Umbilical cord (tissue), 2 donors: Measurements from ENCODE around the gene TXNDC16. TPM values are rescaled to one million over a fixed set of nuclear protein-coding genes. Genes with fewer than 3 reads are reported as not detected.
"Not testable (repeated sequence)": the region's sequence is repeated elsewhere in the genome, so short reads cannot be mapped to it uniquely, and the experiment has no call there.

Experiments used
- DNase-seq: peaks from one replicate; pipeline ENCODE4 v3.0.0-alpha.2; 2015; ENCODE audit warnings: low spot score
- total RNA-seq: library from RNA; depleted of rRNA; stranded (reverse); fragments of >200 nt; gene quantifications from one replicate; pipeline ENCODE4 v1.2.3, GENCODE V29; 2014; ENCODE audit warnings: low replicate concordance; ENCODE audit not compliant: insufficient read depth

TXNDC16 gene, protein sequence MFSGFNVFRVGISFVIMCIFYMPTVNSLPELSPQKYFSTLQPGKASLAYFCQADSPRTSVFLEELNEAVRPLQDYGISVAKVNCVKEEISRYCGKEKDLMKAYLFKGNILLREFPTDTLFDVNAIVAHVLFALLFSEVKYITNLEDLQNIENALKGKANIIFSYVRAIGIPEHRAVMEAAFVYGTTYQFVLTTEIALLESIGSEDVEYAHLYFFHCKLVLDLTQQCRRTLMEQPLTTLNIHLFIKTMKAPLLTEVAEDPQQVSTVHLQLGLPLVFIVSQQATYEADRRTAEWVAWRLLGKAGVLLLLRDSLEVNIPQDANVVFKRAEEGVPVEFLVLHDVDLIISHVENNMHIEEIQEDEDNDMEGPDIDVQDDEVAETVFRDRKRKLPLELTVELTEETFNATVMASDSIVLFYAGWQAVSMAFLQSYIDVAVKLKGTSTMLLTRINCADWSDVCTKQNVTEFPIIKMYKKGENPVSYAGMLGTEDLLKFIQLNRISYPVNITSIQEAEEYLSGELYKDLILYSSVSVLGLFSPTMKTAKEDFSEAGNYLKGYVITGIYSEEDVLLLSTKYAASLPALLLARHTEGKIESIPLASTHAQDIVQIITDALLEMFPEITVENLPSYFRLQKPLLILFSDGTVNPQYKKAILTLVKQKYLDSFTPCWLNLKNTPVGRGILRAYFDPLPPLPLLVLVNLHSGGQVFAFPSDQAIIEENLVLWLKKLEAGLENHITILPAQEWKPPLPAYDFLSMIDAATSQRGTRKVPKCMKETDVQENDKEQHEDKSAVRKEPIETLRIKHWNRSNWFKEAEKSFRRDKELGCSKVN
- 13.7 TPM for total RNA-seq

DNA sequence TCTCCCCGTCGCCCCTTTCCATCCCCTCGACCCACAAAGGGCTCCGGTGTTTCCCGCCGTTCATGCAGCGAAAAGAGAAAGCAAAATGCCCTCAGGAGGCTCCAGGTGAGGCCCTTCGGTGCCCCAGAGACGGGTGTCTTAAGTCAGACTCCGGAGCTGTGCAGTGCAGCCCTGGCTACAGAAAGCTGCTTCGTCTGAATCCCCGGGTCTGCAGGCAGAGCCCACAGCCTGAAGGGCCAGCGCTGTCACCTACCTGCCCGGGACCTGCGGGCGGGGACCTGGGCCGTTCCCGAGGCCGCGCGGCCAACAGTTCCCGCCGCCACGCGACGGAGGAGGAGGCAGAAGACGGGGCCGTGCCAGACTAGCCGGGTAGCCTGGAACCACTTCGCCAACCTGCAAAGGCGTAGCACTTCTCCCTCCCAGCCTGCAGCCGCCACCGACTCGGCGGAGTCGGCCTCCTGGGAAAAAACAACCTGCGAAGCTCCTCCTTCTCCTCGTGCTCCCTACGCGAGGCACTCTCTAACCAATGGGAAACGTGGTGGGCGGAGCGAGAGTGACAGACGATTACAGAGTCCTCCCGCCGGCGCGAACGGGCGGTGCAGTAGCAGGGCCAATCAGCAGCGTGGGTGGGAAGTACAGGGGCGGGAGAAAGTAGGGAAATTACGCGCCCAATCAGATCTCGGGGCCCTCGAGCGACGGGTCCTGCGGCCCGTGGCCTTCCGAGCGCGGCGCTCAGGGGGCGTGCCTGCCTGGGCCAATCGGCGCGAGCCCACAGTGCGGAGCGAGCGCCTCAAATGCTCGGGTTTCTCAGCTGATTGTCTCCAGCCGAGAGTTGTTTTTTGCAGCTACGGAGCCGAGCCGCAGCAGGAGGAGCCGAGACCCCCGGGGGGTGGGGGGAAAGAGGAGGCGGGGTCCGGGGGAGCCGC lies at the start of gene TXNDC16, which contains the start of gene GPR137C:
Gene TXNDC16, minus strand, starts transcription at position 443 of the 926 bp plus-strand sequence. CDS start 8,948 bp downstream, outside the sequence.
Gene GPR137C, plus strand, starts transcription at position 774 of the 926 bp plus-strand sequence. CDS start 312 bp downstream, outside the sequence.
- peak; percentile 100 for DNase-seq

DNA sequence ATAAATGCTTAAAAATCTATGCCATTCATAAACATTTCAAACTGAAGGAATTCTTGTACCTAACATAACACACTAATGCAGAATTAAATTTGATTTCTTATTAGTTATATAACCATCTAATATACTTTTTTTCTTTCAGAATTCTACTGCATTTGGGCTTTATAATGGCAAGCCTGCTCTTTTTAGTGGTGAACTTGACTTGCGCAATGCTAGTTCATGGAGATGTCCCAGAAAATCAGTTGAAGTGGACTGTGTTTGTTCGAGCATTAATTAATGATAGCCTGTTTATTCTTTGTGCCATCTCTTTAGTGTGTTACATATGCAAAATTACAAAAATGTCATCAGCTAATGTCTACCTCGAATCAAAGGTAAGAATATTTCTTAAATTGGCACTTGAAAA lies 47.7 kb upstream of the TXNDC16 start:
- DNase-seq = no peak

DNA sequence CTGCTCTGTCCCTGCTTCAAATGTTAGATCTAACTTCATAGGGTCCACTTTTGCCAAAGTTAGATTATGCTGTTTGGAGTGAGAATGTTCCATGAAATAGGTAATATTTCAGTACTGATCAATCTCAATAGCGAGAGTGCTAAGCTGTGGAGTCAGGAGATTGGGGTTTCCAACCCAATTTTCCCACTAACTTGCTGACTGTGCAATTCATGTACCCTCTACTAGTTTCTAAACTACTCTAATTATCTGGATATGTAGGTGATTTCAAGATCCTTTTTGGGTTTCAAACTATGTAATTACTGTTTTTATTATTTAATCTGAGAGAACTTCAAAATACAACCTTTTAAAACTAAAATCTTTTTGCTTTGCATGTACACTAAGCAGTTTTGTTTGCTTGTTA lies 46.3 kb upstream of the TXNDC16 start:
- DNase-seq = no peak

DNA sequence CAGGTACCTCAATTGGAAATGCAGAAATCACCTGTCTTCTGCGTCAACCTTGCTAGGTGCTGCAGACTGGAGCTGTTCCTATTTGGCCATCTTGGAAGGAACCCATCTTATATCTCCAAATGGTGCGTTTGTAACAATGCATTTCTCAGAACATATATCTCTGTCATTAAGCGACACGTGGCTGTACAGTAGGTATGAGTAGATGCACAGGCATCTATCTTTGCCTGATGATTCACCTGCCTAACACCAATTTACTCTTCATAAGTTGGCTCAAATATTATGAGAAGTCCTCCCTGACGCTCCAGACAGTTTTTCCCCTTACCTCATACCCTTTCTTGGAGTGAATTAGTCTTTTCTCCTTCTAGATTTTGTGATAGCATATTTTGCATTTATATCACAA lies 44.6 kb upstream of the TXNDC16 start:
- DNase-seq = no peak

DNA sequence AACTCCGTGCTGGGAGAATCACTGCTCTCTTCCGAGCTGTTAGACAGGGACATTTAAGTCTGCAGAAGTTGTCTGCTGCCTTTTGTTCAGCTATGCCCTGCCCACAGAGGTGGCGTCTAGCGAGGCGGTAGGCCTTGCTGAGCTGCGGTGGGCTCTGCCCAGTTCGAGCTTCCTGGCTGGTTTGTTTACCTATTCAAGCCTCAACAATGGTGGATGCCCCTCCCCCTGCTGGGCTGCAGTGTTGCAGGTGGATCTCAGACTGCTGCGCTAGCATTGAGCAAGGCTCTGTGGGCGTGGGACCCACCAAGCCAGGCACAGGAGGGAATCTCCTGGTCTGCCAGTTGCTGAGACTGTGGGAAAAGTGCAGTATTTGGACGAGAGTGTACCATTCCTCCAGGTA lies 44.0 kb upstream of the TXNDC16 start:
- no peak for DNase-seq

DNA sequence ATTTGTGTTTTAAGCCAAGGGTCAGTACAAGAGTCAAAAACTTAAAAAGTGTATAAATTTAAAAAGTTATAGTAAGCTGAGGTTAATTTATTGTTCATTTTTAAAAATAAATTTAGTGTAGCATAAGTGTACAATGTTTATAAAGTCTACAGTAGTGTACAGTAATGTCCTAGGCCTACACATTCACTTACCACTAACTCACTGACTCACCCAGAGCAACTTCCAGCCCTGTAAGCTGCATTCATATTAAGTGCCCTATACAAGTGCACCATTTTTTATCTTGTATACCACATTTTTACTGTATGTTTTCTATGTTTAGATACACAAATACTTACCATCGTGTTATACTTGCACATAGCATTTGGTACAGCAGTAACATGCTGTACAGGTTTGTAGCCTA lies 38.0 kb upstream of the TXNDC16 start:
- DNase-seq = no peak

DNA sequence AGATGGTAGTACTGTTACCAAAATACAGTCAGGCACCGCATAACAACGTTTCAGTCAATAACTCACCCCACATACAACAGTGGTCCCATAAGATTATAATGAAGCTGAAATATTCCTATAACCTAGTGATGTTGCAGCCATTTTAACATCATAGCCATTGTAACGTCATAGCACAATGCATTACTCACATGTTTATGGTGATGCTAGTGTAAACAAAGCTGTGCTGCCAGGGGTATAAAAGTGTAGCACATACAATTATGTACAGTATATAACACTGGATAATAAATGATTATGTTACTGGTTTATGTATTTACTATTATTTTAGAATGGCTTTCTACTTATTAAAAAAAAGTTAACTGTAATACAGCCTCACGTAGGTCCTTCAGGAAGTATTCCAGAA lies 37.3 kb upstream of the TXNDC16 start:
- DNase-seq = no peak

DNA sequence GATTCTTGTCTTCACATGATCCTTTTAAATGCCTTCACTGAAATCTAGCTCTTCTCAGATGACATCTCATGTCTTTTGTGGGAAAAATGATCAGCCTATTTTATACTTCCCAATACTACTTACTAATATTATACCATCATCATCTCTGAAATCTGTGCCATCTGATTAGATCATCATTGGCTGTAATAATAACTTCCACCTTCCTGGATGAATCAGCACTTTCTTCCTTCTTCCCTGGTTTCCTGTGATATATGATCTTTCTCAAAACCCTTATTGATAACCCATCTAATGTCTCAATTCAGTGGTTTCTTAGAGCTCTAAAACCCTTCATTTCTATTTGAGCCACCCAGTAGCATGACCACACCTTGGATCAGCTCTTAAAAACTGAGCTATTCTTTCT lies 31.2 kb upstream of the TXNDC16 start:
- DNase-seq = no peak

DNA sequence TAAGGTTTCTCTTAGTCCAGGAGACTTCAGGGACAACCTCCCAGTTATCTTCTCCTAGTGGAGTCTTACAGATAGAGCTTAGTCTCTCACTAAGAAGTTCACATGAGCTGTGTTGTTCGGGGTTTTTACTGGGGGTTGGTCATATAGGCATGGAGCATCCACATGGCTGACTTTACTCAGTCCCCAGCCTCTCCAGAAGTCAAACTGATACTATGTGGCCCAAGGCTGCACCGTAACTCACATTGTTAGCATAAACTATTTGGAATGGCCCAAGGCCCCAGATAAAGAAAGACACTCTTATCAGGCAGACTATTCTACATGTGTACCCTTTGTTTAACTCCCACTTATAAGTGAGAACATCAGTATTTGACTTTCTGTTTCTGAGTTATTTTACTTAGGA lies 23.6 kb upstream of the TXNDC16 start:
- DNase-seq = no peak

DNA sequence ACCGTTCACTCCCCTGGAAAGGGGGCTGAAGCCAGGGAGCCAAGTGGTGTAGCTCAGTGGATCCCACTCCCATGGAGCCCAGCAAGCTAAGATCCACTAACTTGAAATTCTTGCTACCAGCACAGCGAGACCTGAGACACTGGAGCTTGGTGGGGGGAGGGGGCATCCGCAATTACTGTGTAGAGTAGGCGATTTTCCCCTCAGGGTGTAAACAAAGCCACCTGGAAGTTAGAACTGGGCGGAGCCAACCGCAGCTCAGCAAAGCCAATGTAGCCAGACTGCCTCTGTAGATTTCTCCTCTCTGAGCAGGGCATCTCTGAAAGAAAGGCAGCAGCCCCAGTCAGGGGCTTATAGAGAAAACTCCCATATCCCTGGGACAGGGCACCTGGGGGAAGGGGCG lies 16.1 kb upstream of the TXNDC16 start:
- DNase-seq = not testable (repeated sequence)

DNA sequence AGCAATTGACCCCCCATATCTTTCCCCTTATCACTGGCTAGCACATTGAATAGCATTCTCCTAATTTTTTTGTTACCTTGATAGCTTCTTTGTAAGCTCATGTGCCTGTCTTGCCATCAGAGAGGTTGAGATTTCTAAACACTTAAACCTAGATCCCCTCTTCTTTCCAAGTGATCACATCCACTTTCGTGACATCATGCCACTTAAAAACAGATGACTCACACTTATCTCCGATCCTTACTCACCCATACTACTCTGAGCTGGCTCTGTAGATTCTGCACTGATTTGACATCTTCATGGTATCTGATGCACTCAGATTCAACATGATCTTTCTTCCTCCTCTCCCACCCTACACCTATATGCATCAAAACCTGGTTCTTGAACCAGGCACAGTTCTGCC lies 10.8 kb upstream of the TXNDC16 start:
- no peak for DNase-seq

DNA sequence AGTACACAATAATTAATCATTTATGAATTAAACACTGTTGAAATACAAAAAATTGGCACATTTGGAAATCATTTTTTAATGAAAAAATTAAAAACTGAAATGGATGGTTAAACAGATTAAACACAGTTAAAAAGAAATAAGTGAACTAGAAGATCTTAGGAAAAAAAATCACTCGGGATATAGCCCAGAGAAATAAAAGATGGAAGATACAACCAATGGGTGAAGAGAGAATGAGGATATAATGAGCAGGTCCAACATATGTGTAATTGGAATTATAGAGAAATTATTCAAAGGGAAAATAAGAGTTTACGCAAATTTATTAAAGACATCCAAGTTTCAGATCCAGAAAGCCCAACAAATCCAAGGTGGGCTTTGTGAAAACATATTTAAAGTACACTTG lies 6.4 kb upstream of the TXNDC16 start:
- DNase-seq = no peak

DNA sequence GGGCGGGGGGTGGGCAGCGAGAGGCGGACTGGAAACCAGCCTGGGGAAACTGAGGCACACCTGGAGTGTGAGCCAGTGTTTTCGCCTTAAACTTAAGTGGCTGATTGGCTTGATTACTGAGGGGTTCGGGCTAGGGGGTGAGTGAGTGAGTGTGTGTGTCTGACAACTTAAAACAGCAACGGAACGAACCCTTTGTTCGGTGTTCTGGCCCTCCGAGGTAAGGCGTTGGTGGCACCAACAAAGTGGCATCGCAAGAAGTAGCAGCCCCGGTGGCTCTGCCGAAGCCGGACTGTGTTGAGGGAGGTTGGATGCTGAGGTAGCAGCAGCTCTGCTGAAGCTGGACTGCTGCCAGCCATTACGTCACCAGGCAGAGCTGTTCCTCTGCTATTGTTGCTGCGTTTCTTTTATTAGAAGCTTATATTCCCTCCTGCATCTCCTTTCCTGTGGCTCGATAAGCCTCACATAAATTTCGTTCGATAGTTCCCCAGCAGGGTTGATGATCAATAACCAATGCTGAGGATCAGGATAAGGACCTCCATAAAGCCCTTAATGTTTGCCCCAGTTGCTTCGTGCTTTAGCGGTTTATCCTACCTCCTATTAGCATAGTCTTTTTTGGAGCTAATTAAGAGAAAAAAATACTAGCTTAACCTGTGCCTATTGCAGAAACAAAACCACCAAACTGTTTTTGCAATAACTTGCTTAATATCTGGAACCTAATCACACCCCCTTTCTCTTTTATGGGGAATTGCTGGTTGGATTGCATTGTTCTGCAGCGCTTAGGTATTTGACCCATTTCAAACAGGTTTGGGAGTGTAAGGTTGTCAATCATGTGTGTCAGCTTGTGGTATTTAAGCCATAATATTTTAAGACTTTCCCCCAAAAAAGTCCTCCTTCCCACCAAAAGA lies 1.6 kb upstream of the TXNDC16 start:
- peak; percentile 85 for DNase-seq

DNA sequence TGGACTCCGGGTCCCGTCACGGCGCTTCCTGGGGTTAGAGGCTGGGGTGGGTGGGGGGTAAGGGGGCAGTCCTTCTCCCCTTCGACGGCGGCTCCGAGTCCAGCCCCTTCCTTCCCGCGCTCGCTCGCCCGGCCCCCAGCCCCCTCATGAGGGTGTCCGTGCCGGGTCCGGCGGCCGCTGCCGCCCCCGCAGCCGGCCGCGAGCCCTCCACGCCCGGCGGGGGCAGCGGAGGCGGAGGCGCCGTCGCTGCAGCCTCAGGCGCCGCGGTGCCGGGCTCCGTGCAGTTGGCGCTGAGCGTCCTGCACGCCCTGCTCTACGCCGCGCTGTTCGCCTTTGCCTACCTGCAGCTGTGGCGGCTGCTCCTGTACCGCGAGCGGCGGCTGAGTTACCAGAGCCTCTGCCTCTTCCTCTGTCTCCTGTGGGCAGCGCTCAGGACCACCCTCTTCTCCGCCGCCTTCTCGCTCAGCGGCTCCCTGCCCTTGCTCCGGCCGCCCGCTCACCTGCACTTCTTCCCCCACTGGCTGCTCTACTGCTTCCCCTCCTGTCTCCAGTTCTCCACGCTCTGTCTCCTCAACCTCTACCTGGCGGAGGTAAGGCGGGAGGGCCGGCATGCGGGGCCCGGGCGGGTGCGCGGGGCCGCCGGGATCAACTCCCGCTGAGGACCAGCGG lies 831 bp upstream of the TXNDC16 start:
- peak; percentile 5 for DNase-seq

DNA sequence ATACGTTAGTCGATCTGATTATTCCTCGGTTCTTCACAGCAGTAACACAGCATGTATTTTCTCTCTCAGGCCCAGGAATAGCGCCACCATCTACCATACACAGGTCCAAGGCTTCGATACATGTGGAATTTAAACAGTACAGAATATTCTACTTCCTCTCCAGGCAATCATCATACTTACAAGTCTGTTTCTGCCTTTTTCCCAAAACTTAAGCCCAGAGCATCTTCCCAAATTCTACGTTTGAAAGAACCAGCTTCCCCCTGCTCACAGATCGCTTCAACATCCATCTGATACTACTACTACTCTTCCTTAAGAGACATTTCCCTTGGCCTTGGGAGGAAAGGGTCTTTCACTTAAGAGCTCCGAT lies 626 bp downstream of the TXNDC16 start:
- peak; percentile 46 for DNase-seq

DNA sequence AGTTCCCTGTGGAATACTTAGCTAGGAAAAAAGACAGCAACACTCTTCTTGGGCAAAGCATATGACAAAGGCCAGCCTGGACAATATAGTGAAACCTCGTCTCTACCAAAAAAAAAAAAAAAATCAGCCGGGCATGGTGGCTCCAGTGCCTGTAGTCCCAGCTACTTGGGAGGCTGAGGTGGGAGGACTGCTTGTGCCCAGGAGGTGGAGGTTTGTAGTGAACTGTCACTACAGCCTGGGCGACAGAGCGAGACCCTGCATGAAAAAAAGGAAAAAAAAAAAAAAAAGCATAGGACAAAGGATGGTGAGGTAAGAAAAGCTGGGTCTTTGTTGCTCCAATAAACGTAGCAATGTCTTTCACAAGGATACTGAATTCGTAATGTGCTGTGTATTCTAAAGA lies 1.1 kb downstream of the TXNDC16 start:
- no peak for DNase-seq

DNA sequence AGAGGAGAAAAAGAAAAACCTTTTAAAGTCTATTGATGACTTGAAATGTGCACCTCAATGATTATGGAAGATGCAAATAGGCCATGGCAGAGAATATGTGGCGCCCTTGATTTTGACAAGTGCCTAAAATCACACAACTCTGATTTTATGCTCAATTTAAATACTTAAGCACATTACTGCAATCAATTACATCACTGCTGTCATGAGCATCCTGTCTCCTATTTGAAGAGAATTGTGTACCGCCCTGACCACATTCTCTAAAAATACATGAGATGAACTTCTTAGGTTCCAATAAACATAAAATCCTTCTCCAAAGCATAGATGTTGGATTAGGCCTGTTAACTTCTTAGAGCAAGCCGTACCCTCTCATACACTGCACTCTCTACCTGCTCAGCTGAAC lies 1.6 kb downstream of the TXNDC16 start:
- no peak for DNase-seq

DNA sequence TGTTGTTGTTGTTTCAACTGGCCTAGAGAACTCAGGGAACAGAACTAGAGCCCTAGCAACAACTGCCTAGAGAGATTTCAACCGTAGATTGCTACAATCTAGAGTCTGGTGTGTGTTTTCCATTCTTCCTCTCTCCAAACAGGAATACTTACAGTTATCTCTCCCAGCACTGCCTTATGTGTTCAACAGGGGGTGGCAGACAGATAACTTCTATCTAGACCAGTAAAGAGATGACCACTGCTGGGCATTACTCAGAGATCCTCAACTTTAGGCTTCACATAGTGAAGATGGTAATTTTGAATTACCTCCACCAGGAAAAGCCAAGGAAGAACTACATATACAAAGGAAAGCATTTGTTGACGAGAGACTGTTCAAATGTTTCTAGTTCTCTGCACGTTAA lies 4.8 kb downstream of the TXNDC16 start:
- no peak for DNase-seq

DNA sequence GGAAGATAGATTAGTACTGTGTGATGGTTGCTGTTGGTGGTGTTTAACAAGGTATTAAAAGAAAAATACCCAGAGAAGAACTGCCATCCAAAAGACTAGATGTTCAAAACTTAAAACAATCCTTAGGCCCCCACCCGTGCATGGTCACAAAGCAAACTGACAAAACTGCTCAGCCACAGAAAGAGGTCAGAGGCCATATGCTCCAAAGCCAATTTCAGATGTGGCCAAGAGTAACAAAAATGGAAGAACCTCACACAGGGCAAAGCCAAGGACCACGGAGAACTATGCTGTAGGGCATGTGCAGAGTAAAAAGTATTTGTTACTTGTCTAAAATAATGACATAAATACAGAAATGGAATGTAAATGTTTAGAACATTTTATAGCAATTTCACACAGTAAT lies 5.3 kb downstream of the TXNDC16 start:
- no peak for DNase-seq

DNA sequence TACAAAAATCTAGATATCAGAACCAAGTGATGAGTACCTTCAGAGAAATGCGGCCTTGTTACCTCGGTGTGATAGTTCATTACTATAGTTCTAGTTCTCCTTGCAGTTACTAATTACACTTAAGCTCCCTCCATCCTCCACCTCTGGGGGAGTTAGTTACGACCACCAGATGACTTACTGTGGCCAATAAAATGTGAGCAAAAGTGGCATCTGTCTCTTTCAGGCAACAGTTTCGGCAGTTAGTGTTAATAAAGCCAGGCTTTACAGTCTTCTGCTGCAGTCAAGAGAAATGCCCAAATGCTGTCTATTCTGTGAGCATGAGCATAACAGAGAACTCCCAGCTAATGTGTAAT lies 6.0 kb downstream of the TXNDC16 start:
- DNase-seq = no peak
